Right atrium auricular region (tissue), 2 donors: ENCODE data around the gene POLE. TPM values are rescaled to one million over a fixed set of nuclear protein-coding genes. Genes with fewer than 3 reads are reported as not detected.
"Not testable (repeated sequence)": the region's sequence is repeated elsewhere in the genome, so short reads cannot be mapped to it uniquely, and the experiment has no call there.

Source experiments
- DNase-seq: peaks from one replicate; pipeline ENCODE4 v3.0.0-alpha.2; 2019; ENCODE audit warnings: low spot score
- H3K27ac ChIP-seq, 2 donors: fragments of 200-600 bp; sonication (generic); 1 replicate in 1 of 2; 2 replicates in 1 of 2; pipeline ENCODE4 v1.5.1; 2016 to 2019
- H3K27me3 ChIP-seq, 2 donors: fragments of 200-600 bp; sonication (generic); one replicate each; pipeline versions ENCODE4 v1.5.1 to v1.6.0; 2017 to 2019
- H3K36me3 ChIP-seq: fragments of 200-600 bp; sonication (generic); one replicate; pipeline ENCODE4 v1.5.1; 2016
- H3K4me1 ChIP-seq, 2 donors: fragments of 200-600 bp; sonication (generic); one replicate each; pipeline versions ENCODE4 v1.5.1 to v1.6.0; 2017 to 2019
- H3K4me3 ChIP-seq, 2 donors: fragments of 200-600 bp; sonication (generic); 1 replicate in 1 of 2; 2 replicates in 1 of 2; pipeline ENCODE4 v1.5.1; 2017 to 2019; ENCODE audit warnings: mild to moderate bottlenecking in 1 of 2, moderate library complexity in 1 of 2
- H3K9me3 ChIP-seq, 2 donors: fragments of 200-600 bp; sonication (generic); one replicate each; pipeline ENCODE4 v1.5.1; 2019
- CTCF ChIP-seq, 2 donors: fragments of 200-600 bp; sonication (generic); IDR thresholded peaks; one replicate each; pipeline ENCODE4 v1.5.1; 2019; ENCODE audit warnings: antibody characterized with exemption in 2 of 2
- total RNA-seq, 2 donors: library from RNA; depleted of rRNA; stranded (reverse); fragments of >200 nt; gene quantifications; one replicate each; pipeline ENCODE4 v1.1.0, GENCODE V29; 2016

Gene POLE
- total RNA-seq, 2 donors from 2014 or later, result 10.2 to 13.9 TPM

- Histone ChIP-seq H3K4me1 (peaks cover 0 to 27% of the 10 kb centered on the region in 2 donors), H3K4me3 (peak overlapping the region; percentile 21 to 43), H3K9me3 (no peaks in the 10 kb centered on the region), H3K27me3 (no peaks in the 10 kb centered on the region), H3K27ac (peak overlapping the region; percentile 43 to 57), H3K36me3 (no peaks in the 10 kb centered on the region)
- no peak for DNase-seq
- TF ChIP-seq CTCF (IDR thresholded peaks at IDR 0.05), result no peak
Observed at GRCh38 chr12:132603240-132604150, 83.6 kb downstream of the POLE start.

- H3K36me3 ChIP-seq, result no peaks in the 10 kb centered on the region
- peak overlapping the region in 1 of 2 donors; percentile 43 for H3K4me3 ChIP-seq
- H3K9me3 ChIP-seq, result no peaks in the 10 kb centered on the region
- DNase-seq, result no peak
- peaks cover 0 to 27% of the 10 kb centered on the region in 2 donors for H3K4me1 ChIP-seq
- peak overlapping the region in 1 of 2 donors; percentile 57 for H3K27ac ChIP-seq
- H3K27me3 ChIP-seq, result no peaks in the 10 kb centered on the region
- TF ChIP-seq CTCF (IDR thresholded peaks at IDR 0.05), result no peak
Observed at GRCh38 chr12:132602572-132603239, 84.4 kb downstream of the POLE start.

GRCh38 chr12:132601171-132601883 is 85.8 kb downstream of the POLE start:
- Histone ChIP-seq H3K9me3 (no peaks in the 10 kb centered on the region), H3K4me1 (peaks cover 0 to 31% of the 10 kb centered on the region in 2 donors), H3K27ac (no peak overlapping the region), H3K36me3 (no peaks in the 10 kb centered on the region), H3K4me3 (peak overlapping the region in 1 of 2 donors; percentile 49), H3K27me3 (no peaks in the 10 kb centered on the region)
- DNase-seq, result no peak
- TF ChIP-seq CTCF (IDR thresholded peaks at IDR 0.05), result no peak

- H3K9me3 ChIP-seq, result no peaks in the 10 kb centered on the region
- peak overlapping the region in 1 of 2 donors; percentile 9 for H3K27ac ChIP-seq
- DNase-seq, result peak; percentile 73
- peak; percentile 41 to 74 for TF ChIP-seq CTCF (IDR thresholded peaks at IDR 0.05)
- peak overlapping the region; percentile 30 to 49 for H3K4me3 ChIP-seq
- H3K27me3 ChIP-seq, result no peaks in the 10 kb centered on the region
- H3K4me1 ChIP-seq, result peaks cover 0 to 31% of the 10 kb centered on the region in 2 donors
- H3K36me3 ChIP-seq, result no peaks in the 10 kb centered on the region
Observed at GRCh38 chr12:132600048-132601032, 86.8 kb downstream of the POLE start.

GRCh38 chr12:132599502-132599901 is 87.6 kb downstream of the POLE start:
- not testable (repeated sequence) for H3K36me3 ChIP-seq, H3K27ac ChIP-seq, DNase-seq, H3K4me3 ChIP-seq, H3K9me3 ChIP-seq, H3K27me3 ChIP-seq
- peaks cover 0 to 30% of the 10 kb centered on the region in 2 donors for H3K4me1 ChIP-seq
